Astrocyte of the spinal cord (primary cell): ENCODE data around the gene ZBTB11.
"Not testable (repeated sequence)": the region's sequence is repeated elsewhere in the genome, so short reads cannot be mapped to it uniquely, and the experiment has no call there.

Experiments
- DNase-seq: peaks from one replicate; pipeline ENCODE4 v3.0.0; 2011; ENCODE audit warnings: low read depth, low spot score
- H3K4me3 ChIP-seq: 2 replicates; pipeline ENCODE4 v1.5.1; 2011; ENCODE audit warnings: low read depth, mild to moderate bottlenecking, low read length, moderate library complexity
- CTCF ChIP-seq: IDR thresholded peaks from 2 replicates; pipeline ENCODE4 v1.5.1; 2012; ENCODE audit warnings: low read depth, mild to moderate bottlenecking, low read length, inconsistent platforms
- in situ Hi-C: cut with HindIII; loops from 2 replicates; pipeline ENCODE4 v1.10.0; 2017; ENCODE audit warnings: low sequenced_read_pairs

Gene ZBTB11

GRCh38 chr3:101632586-101632985 lies 44.3 kb downstream of the ZBTB11 start:
- TF ChIP-seq CTCF = no peak
- in situ Hi-C loops = no loop called here
- DNase-seq = no peak
- no peak overlapping the region for H3K4me3 ChIP-seq

DNA sequence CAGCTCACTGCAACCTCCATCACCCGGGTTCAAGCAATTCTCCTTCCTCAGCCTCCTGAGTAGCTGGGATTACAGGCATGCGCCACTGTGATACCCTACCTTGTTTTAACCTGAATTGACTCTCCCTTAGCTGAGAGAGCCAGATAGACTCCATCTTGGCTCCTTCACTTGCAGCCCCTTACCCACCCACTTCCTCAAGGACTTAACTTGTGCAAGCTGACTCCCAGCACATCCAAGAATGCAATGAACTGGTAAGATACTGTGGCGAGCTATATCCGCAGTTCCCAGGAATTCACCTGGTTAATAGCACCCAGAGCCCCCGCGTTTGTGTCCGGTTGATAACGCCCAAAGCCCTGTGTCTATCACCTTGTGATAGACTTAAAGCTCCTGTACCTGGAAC lies 45.0 kb downstream of the ZBTB11 start:
- DNase-seq, in situ Hi-C loops, H3K4me3 ChIP-seq: not testable (repeated sequence)

DNA sequence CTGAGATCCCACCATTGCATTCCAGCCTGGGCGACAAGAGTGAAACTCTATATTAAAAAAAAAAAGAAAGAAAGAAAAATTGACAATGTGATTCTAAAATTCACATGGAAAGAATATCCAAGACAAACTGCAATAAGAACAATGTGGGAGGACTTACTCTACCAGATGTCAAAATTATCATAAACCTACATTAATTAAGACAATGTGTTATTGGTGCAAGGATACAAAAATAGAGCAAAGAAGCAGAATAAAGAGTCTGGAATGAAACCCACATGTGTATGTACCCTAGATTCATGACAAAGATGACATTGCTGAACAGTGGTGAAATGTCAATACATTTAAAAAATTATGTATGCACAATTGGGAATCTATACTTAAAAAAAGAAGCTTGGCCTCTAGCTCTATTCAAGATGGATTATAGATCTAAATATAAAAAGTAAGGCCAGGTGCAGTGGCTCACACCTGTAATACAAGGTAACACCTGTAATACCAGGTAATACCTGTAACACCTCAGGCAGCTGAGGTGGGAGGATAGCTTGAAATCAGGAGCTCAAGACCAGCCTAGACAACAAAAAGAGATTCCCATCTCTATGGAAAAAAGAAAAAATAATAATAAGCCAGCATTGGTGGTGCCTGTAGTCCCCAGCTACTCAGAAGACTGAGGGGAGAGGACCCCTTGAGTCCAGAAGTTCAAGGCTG lies 45.7 kb downstream of the ZBTB11 start:
- no peak for TF ChIP-seq CTCF
- no peak overlapping the region for H3K4me3 ChIP-seq
- DNase-seq = no peak
- in situ Hi-C loops = no loop called here

GRCh38 chr3:101629219-101629618 lies 47.7 kb downstream of the ZBTB11 start:
- DNase-seq = no peak
- in situ Hi-C loops = no loop called here
- TF ChIP-seq CTCF = no peak
- no peak overlapping the region for H3K4me3 ChIP-seq

DNA sequence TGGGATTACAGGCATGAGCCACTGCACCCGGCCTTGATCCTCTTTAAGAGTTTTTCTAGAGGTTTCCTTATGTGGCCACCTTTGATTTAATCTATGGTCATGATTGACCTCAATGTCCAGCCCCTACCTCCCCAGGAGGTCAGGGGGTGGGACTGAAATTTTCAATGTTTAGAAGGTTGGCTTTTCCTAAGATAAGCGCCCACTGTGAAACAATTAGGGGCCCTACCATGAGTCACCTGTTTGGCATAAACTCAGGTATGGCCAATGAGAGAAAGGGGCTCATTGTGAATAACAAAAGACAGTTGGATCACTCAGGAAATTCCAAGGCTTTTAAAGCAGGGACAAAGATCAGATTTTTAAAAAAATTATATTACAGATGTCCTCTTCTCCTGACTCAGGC lies 51.1 kb downstream of the ZBTB11 start:
- no peak for TF ChIP-seq CTCF
- DNase-seq = no peak
- in situ Hi-C loops = no loop called here
- H3K4me3 ChIP-seq = no peak overlapping the region

DNA sequence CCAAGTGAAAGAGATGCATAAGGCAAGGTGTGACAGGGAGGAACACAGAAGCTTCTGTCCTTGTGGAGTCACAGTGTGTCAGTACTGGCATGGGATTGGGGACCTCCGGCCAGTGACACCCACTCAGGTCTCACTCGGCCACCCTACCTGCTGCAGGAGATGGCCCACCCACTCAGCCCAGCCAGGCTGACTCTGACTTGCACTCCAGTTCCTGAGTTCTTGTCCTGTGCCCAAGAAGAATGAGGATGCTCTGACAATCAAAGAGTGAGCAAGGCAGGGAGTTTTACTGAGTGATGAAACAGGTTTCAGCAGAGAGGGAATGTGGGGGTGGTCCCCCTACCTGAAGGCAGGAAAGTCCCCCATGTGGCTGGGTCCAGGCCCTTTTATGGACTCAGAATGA lies 52.1 kb downstream of the ZBTB11 start:
- no peak overlapping the region for H3K4me3 ChIP-seq
- in situ Hi-C loops = no loop called here
- DNase-seq = no peak
- TF ChIP-seq CTCF = no peak

- no peak for DNase-seq
- in situ Hi-C loops = no loop called here
- no peak for TF ChIP-seq CTCF
- no peak overlapping the region for H3K4me3 ChIP-seq
Observed at GRCh38 chr3:101623656-101624055, 53.3 kb downstream of the ZBTB11 start.
